Activated T-cell treated with anti-CD3 and anti-CD28 coated beads, Interleukin-2, amount 50 U/mL, for 48 hours (primary cell): ENCODE measurements around the gene NBDY.
"Not testable (repeated sequence)": the region's sequence is repeated elsewhere in the genome, so short reads cannot be mapped to it uniquely, and the experiment has no call there.

Experiments used
- DNase-seq, 2 experiments: peaks; one replicate each; pipeline ENCODE4 v3.0.0-alpha.2; 2020

NBDY gene

GRCh38 chrX:56764975-56765791 lies 36.1 kb downstream of the NBDY start:
- DNase-seq, result peak; percentile 29 to 57

GRCh38 chrX:56765811-56766553 lies 36.9 kb downstream of the NBDY start:
- DNase-seq, result peak; percentile 24 to 34

- DNase-seq, result peak; percentile 50 to 66
Measured at GRCh38 chrX:56766554-56767347, 37.7 kb downstream of the NBDY start.

GRCh38 chrX:56767348-56768119 lies 38.5 kb downstream of the NBDY start:
- peak in 1 of 2 experiments; percentile 58 for DNase-seq

- not testable (repeated sequence) for DNase-seq
Measured at GRCh38 chrX:56768120-56768660, 39.1 kb downstream of the NBDY start.

GRCh38 chrX:56772675-56773521 lies 43.9 kb downstream of the NBDY start:
- DNase-seq, result not testable (repeated sequence)

GRCh38 chrX:56773522-56774060 lies 44.5 kb downstream of the NBDY start:
- not testable (repeated sequence) for DNase-seq

GRCh38 chrX:56778099-56778923 lies 49.3 kb downstream of the NBDY start:
- DNase-seq, result not testable (repeated sequence)

- not testable (repeated sequence) for DNase-seq
Measured at GRCh38 chrX:56778924-56779468, 50.0 kb downstream of the NBDY start.

- DNase-seq, result not testable (repeated sequence)
Measured at GRCh38 chrX:56780681-56781649, 51.9 kb downstream of the NBDY start.

GRCh38 chrX:56782352-56782751 lies 53.3 kb downstream of the NBDY start:
- no peak for DNase-seq

GRCh38 chrX:56782791-56783449 lies 53.9 kb downstream of the NBDY start:
- no peak for DNase-seq

- DNase-seq, result peak; percentile 84 to 85
Measured at GRCh38 chrX:56783450-56783831, 54.4 kb downstream of the NBDY start.

- DNase-seq, result peak; percentile 14 to 30
Measured at GRCh38 chrX:56783996-56784620, 55.1 kb downstream of the NBDY start.

- no peak for DNase-seq
Measured at GRCh38 chrX:56784666-56785065, 55.6 kb downstream of the NBDY start.

GRCh38 chrX:56785442-56785841 lies 56.4 kb downstream of the NBDY start:
- peak in 1 of 2 experiments; percentile 13 for DNase-seq
